GM21447 (cell line): Measurements from ENCODE around the gene MYO7A.

Experiments
- ATAC-seq: cut with Tn5 transposase; IDR thresholded peaks from one replicate; pipeline ENCODE4 v1.9.1; 2021; ENCODE audit not compliant: unreplicated experiment

Gene MYO7A

GRCh38 chr11:77159937-77160495 lies 32.0 kb downstream of the MYO7A start:
- ATAC-seq, result no peak

- ATAC-seq, result no peak
Observed at GRCh38 chr11:77163271-77163670, 35.2 kb downstream of the MYO7A start.

- ATAC-seq, result no peak
Observed at GRCh38 chr11:77165066-77165465, 37.0 kb downstream of the MYO7A start.

GRCh38 chr11:77166021-77166420 lies 38.0 kb downstream of the MYO7A start:
- ATAC-seq, result no peak

- ATAC-seq, result no peak
Observed at GRCh38 chr11:77167111-77167626, 39.1 kb downstream of the MYO7A start.

- no peak for ATAC-seq
Observed at GRCh38 chr11:77167791-77168190, 39.7 kb downstream of the MYO7A start.

- no peak for ATAC-seq
Observed at GRCh38 chr11:77170107-77170506, 42.1 kb downstream of the MYO7A start.

- ATAC-seq, result no peak
Observed at GRCh38 chr11:77171254-77171653, 43.2 kb downstream of the MYO7A start.

GRCh38 chr11:77171885-77172665 lies 44.0 kb downstream of the MYO7A start:
- no peak for ATAC-seq

GRCh38 chr11:77172666-77172982 lies 44.6 kb downstream of the MYO7A start:
- ATAC-seq, result no peak

GRCh38 chr11:77173494-77173893 lies 45.4 kb downstream of the MYO7A start:
- no peak for ATAC-seq

- ATAC-seq, result no peak
Observed at GRCh38 chr11:77174559-77174958, 46.5 kb downstream of the MYO7A start.

GRCh38 chr11:77175021-77175842 lies 47.2 kb downstream of the MYO7A start:
- no peak for ATAC-seq

GRCh38 chr11:77175869-77176539 lies 48.0 kb downstream of the MYO7A start:
- peak; percentile 72 for ATAC-seq

- no peak for ATAC-seq
Observed at GRCh38 chr11:77176996-77177395, 49.0 kb downstream of the MYO7A start.

- no peak for ATAC-seq
Observed at GRCh38 chr11:77178150-77178549, 50.1 kb downstream of the MYO7A start.

- no peak for ATAC-seq
Observed at GRCh38 chr11:77179048-77179447, 51.0 kb downstream of the MYO7A start.

GRCh38 chr11:77179681-77180080 lies 51.6 kb downstream of the MYO7A start:
- ATAC-seq, result no peak

- no peak for ATAC-seq
Observed at GRCh38 chr11:77180346-77180745, 52.3 kb downstream of the MYO7A start.

GRCh38 chr11:77181226-77181625 lies 53.2 kb downstream of the MYO7A start:
- ATAC-seq, result no peak

- no peak for ATAC-seq
Observed at GRCh38 chr11:77181799-77182541, 53.9 kb downstream of the MYO7A start.
